GM10266 (cell line): ENCODE data around the gene SPECC1.
"Not testable (repeated sequence)": the region's sequence is repeated elsewhere in the genome, so short reads cannot be mapped to it uniquely, and the experiment has no call there.

Experiments used
- DNase-seq: peaks from one replicate; pipeline ENCODE4 v3.0.0; 2012; ENCODE audit errors: extremely low spot score
- CTCF ChIP-seq: IDR thresholded peaks from 2 replicates; pipeline ENCODE4 v1.5.1; 2012; ENCODE audit warnings: mild to moderate bottlenecking, low read depth; ENCODE audit not compliant: control insufficient read depth, insufficient read depth; ENCODE audit errors: missing control alignments

The SPECC1 gene

GRCh38 chr17:20092261-20092867 is 83.2 kb downstream of the SPECC1 start:
- no peak for TF ChIP-seq CTCF
- DNase-seq: no peak

GRCh38 chr17:20092973-20093626 is 83.9 kb downstream of the SPECC1 start:
- TF ChIP-seq CTCF: no peak
- DNase-seq: no peak

- TF ChIP-seq CTCF: no peak
- DNase-seq: no peak
Measured at GRCh38 chr17:20094777-20095176, 85.6 kb downstream of the SPECC1 start.

GRCh38 chr17:20095336-20096080 is 86.3 kb downstream of the SPECC1 start:
- no peak for TF ChIP-seq CTCF
- DNase-seq: no peak

- DNase-seq: no peak
- no peak for TF ChIP-seq CTCF
Measured at GRCh38 chr17:20096430-20096829, 87.3 kb downstream of the SPECC1 start.

- no peak for TF ChIP-seq CTCF
- DNase-seq: no peak
Measured at GRCh38 chr17:20097330-20097729, 88.2 kb downstream of the SPECC1 start.

- no peak for TF ChIP-seq CTCF
- no peak for DNase-seq
Measured at GRCh38 chr17:20098314-20098713, 89.2 kb downstream of the SPECC1 start.

- DNase-seq: not testable (repeated sequence)
Measured at GRCh38 chr17:20100806-20101205, 91.6 kb downstream of the SPECC1 start.
